Stimulated activated CD4-positive, alpha-beta T cell treated with anti-CD3 and anti-CD28 coated beads, Interleukin-4, amount 100 ng/mL, for 48 hours (primary cell): Measurements from ENCODE around the gene SH2D3C.

Experiments
- DNase-seq, 2 donors: peaks; one replicate each; pipeline ENCODE4 v3.0.0-alpha.2; 2020; ENCODE audit warnings: low read depth in 2 of 2

The SH2D3C gene

GRCh38 chr9:127717766-127718165 lies 60.7 kb downstream of the SH2D3C start:
- DNase-seq: no peak

GRCh38 chr9:127716412-127716811 lies 62.1 kb downstream of the SH2D3C start:
- no peak for DNase-seq

GRCh38 chr9:127715470-127716337 lies 62.8 kb downstream of the SH2D3C start, which contains the start of the genes PTRH1 and TTC16:
TSS of gene PTRH1 (minus strand) at chr9:127715663. CDS start at chr9:127715639, 24 bp downstream.
TSS of gene TTC16 (plus strand) at chr9:127716079. CDS start at chr9:127716146, 67 bp downstream.
- DNase-seq: peak; percentile 98

GRCh38 chr9:127714951-127715469 lies 63.5 kb downstream of the SH2D3C start:
- DNase-seq: no peak

GRCh38 chr9:127714020-127714750 lies 64.3 kb downstream of the SH2D3C start:
- no peak for DNase-seq

GRCh38 chr9:127712867-127713266 lies 65.6 kb downstream of the SH2D3C start:
- DNase-seq: no peak

- DNase-seq: no peak
Measured at GRCh38 chr9:127712371-127712770, 66.1 kb downstream of the SH2D3C start.

GRCh38 chr9:127711831-127712274 lies 66.6 kb downstream of the SH2D3C start:
- DNase-seq: no peak

- no peak for DNase-seq
Measured at GRCh38 chr9:127711226-127711701, 67.2 kb downstream of the SH2D3C start.

- no peak for DNase-seq
Measured at GRCh38 chr9:127710204-127710783, 68.2 kb downstream of the SH2D3C start.

GRCh38 chr9:127708952-127709587 lies 69.4 kb downstream of the SH2D3C start:
- no peak for DNase-seq

GRCh38 chr9:127707766-127708165 lies 70.7 kb downstream of the SH2D3C start:
- DNase-seq: peak in 1 of 2 donors; percentile 23

GRCh38 chr9:127706836-127707241 lies 71.6 kb downstream of the SH2D3C start, which contains the start of gene CFAP157:
TSS of gene CFAP157 (plus strand) at chr9:127706988. CDS start at chr9:127707032, 44 bp downstream.
- no peak for DNase-seq

- no peak for DNase-seq
Measured at GRCh38 chr9:127705577-127706379, 72.7 kb downstream of the SH2D3C start.

- DNase-seq: no peak
Measured at GRCh38 chr9:127703289-127703946, 75.0 kb downstream of the SH2D3C start.

- no peak for DNase-seq
Measured at GRCh38 chr9:127700594-127701255, 77.7 kb downstream of the SH2D3C start.

- DNase-seq: no peak
Measured at GRCh38 chr9:127700140-127700539, 78.3 kb downstream of the SH2D3C start.

- peak; percentile 77 to 86 for DNase-seq
Measured at GRCh38 chr9:127698985-127699670, 79.3 kb downstream of the SH2D3C start.

GRCh38 chr9:127698386-127698785 lies 80.1 kb downstream of the SH2D3C start:
- DNase-seq: no peak
